GM18526 (cell line): ENCODE data around the gene OXNAD1.

Experiments
- POLR2A ChIP-seq: IDR thresholded peaks from 3 replicates; pipeline ENCODE4 v1.6.1; 2011; ENCODE audit not compliant: insufficient read length; ENCODE audit errors: extremely low read depth

The OXNAD1 gene

DNA sequence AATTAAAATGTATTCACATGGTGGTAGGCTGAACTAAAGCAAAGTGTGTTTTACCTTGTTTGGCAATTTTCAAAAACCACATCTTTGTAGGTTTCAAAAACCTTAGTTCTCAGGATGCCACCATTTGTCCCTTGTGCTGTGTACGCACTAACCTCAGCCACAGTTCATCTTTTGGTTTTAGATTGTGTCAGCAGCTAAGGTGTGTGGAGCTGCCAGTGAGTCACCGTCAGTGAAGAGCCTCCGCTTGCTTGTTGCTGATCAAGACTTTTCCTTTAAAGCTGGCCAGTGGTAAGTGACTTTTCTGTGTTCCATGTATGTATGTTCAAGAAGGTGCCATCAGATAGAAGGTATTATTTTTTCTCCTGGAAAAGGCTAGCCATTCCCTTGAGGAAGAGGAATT lies 21.1 kb downstream of the OXNAD1 start:
- TF ChIP-seq POLR2A, result no peak

DNA sequence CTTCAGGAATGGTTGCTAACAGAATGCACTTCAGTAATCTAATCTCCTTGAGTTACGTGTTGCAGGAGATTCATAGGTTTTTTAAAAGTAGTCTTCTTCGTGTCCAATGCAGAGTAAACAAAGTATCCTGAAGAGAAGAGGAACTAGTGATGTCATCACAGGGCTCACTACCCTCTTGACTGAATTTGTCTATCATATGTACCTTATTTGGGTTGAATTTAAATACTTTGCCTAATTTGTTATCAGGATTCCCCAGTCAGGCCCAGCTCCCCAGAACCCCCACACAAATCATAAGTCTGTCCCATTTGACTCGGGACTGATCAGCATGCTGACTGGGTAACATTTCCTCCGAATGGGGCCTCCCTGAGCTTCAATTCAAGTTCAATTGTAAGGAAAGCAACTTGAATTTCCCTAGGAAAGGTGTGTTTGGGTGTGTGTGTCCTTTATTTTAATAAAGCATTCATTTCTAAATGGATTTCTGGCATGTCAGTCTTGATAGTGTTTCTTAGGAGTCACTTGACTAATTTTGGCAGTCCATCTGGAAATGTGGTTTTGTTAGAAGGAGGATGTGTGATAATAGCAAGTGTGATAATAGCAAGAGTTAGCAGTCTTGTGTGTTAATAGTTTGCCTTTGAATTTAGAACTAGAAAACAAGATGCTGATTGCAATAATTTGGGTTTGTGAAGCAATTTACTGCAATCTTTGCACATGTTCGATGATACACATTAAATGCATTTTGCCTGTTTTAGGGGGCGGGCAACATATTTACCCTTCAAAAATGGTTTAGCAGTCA lies 21.9 kb downstream of the OXNAD1 start:
- TF ChIP-seq POLR2A, result no peak

DNA sequence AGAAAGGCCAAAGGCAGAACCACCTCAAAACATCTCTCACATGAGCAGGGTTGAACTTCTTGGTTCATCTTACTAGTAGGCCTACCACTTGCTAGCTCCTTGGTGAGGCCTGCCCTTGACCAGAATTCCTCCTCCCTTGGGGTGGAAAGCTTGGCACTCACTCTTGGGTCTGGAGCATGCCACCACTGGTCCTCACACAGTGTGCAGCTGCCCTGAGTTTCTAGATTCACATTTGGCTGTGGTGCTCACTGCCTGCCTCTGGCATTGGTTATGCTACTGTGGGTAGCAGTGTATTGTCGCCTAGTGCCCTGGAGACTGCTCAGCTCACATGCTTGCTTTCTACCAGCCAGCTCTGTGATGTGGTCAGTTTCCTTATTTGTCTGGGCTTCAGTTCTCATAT lies 23.7 kb downstream of the OXNAD1 start:
- no peak for TF ChIP-seq POLR2A

- no peak for TF ChIP-seq POLR2A
These were observed 24.3 kb downstream of the OXNAD1 start for GRCh38 chr3:16289144-16289889.

GRCh38 chr3:16290007-16290826 lies 25.2 kb downstream of the OXNAD1 start:
- TF ChIP-seq POLR2A, result no peak

GRCh38 chr3:16290827-16291196 lies 25.8 kb downstream of the OXNAD1 start:
- TF ChIP-seq POLR2A, result no peak

DNA sequence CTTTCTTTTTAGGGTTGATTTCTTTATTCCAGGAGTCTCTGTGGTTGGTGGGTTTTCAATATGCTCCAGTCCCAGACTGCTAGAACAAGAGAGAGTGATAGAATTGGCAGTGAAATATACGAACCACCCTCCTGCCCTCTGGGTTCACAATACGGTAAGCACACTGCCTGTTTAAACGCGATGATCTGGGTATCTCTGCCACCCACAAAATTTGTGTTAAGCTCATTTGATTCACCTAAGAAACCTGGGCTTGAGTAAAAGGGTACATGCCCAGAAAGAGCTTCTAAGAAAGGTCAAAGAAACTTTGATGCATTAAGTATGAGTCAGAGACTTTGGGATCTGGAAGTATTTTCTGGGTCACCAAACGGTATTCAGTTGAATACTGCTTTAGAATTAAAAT lies 29.8 kb downstream of the OXNAD1 start:
- no peak for TF ChIP-seq POLR2A

GRCh38 chr3:16295298-16295890 lies 30.4 kb downstream of the OXNAD1 start:
- no peak for TF ChIP-seq POLR2A

DNA sequence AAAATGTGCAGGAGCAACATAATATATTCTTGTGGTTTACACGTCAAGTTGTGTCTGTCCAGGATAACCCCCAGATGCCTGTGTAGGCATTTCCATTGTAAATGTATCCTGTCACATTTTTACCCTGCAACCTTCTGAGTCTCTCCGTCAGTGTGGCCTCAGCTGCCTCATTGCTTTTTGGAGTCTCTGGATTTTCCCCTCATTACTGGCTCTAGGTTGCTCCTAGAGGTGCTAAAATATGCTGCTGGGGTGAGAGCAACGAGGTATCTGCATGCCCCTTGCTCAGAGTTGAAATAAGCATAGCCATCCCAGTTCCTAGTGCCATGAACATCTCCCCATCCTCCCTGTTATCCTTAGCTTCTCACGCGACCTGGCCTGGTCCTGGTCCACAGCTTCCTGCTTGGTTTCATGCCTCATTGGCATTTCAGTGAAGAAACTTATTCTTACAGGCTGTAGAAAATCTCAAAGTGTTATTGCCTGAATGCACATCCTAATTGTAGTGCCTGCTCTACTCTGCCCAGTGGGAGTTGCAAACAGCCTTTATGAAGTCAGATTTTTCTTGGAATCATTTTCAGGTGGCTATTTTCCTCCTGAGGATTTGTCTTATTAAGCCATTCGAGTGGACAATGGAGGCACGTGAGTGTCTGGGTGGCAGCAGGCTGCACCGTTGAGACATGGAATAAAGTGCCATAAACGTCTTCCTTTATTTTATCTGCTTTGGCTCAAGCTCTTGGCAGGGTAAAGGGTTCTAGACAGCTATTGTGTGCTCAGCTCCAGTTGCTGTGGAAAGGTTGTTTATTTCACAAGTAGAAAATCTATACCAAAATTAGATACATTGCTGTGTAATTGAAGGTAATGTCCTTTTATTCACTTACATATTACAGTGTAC lies 33.2 kb downstream of the OXNAD1 start:
- no peak for TF ChIP-seq POLR2A

GRCh38 chr3:16298891-16299290 lies 33.9 kb downstream of the OXNAD1 start:
- TF ChIP-seq POLR2A, result no peak

DNA sequence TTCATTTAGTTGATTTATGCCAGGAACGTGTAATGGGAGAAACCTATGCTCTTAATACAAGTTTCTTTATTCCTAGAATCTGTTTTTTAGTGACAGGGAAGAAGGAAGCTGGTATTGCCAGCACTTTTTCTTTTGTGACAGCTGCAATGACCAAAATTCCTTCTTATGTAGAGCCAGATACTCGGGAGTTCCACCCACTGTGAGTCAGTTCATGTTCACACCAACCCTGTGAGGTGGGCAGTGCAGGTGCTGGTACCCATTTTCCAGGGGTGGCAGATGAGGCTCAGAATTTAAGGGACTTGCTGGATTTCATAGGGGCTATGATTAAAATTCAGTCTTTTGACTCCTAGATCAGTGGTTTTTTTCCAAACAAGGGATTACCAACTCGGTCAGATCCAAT lies 34.7 kb downstream of the OXNAD1 start:
- no peak for TF ChIP-seq POLR2A

GRCh38 chr3:16300307-16300706 lies 35.3 kb downstream of the OXNAD1 start:
- TF ChIP-seq POLR2A, result no peak

DNA sequence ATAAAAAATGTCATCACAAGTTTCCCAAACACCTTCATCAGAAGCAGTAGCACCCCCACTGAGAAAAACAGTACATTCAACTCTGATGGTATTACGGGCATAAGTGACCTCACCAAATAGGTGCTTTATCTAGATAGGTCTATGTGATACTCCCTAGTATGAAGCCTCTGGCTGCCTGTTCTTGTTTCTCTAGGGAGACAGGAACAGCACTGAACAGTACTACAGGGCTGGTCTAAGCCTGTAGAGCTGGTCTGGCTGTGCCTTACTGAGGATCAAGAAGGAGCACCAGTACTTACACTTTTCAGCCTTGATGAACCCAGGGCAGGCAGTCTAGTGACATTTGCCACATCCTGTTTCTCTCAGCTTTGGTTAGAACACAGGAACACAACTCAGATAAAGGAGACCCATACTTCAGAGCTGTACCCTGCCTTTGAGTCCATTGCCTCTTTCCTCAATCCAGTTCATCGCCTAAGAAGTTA lies 35.9 kb downstream of the OXNAD1 start:
- no peak for TF ChIP-seq POLR2A

GRCh38 chr3:16301507-16301906 lies 36.5 kb downstream of the OXNAD1 start:
- TF ChIP-seq POLR2A, result no peak
